Hepatocyte (in vitro differentiated cells): ENCODE data around the gene ATP2B3.

Experiments used
- CTCF ChIP-seq: fragments of 200-600 bp; sonication (generic); IDR thresholded peaks from 2 replicates; pipeline ENCODE4 v1.5.1; 2016; ENCODE audit warnings: antibody characterized with exemption, mild to moderate bottlenecking; ENCODE audit not compliant: poor library complexity
- EZH2 ChIP-seq: fragments of 200-600 bp; sonication (generic); IDR thresholded peaks from 2 replicates; pipeline ENCODE4 v1.6.1; 2016; ENCODE audit warnings: antibody characterized with exemption, mild to moderate bottlenecking, borderline replicate concordance
- EZH2phosphoT487 ChIP-seq: fragments of 200-600 bp; sonication (generic); IDR thresholded peaks from one replicate; pipeline ENCODE4 v1.6.1; 2018; ENCODE audit warnings: antibody characterized with exemption, mild to moderate bottlenecking, low read depth, moderate library complexity; ENCODE audit not compliant: unreplicated experiment, severe bottlenecking

DNA sequence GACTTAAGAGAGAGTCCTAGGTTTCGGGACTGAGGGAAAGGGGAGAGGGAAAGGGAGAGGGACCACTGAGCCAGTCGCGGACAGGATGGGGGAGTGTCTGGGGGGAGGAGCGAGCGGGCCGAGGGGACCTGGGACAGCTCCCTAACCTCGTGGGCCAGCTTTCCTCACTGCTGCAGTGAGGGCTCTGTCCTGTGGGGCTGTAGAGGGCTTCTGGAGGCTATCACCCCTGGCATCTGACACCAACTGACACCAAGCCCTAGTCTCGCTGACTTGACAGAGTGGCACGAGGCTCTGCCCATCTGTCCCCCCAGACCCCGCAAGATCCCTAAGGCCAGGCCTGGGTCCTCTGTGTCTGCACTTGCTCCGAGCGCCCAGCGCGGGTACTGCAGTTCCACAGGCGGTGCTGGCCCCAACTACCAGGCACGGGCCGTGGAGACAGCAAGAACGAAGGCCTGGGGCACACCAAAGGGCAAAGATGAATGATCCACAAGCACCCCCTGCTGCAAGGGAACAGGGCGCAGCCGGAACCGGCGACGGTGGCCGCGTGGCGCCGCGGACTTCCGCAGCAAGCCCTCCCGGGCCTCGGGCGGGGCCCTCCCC, 47.5 kb upstream of the ATP2B3 start:
- TF ChIP-seq CTCF = no peak
- TF ChIP-seq EZH2 = no peak
- TF ChIP-seq EZH2phosphoT487 = no peak
